Measurements from ENCODE around the gene TIMM9.
"Not testable (repeated sequence)": the region's sequence is repeated elsewhere in the genome, so short reads cannot be mapped to it uniquely, and the experiment has no call there.

Gene TIMM9

DNA sequence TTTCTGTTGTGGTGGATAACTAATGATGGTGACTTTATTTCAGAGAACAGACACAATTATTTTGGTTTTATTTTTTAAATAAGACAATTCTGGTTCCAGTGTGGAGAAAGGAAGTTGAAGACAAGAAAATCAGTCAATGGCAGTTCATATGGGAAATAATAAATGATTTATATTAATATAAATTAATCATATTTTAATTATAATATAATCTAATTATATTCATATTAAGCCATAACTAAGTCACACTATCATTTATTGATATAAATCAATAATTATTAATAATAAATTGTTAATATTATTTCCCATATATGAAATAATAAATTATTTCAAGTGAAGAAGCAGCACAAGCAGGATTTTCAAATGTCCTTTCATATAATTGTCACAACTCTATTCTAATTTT is 28.8 kb downstream of the TIMM9 start:
- no peak for DNase-seq (ENCODE audit: low read depth)

DNA sequence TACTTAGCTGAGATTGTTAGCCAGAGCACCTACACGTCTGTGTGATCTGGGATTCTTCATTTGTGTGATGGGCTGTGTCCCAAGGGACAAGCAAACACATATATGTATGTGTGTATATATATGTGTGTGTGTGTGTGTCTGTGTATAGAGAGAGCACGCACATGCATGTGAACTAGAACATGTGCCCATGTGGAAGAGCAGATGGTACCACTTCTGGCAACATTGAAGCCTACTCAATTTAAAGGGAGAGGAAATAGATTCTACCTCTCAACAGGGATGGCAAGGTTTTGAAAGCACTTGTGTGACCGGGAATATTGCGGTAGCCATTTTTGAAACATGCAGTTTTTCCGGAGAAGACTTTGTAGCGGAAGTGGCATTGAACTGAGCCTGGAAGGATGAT is 30.2 kb downstream of the TIMM9 start:
- no peak for DNase-seq (ENCODE audit: low read depth)

DNA sequence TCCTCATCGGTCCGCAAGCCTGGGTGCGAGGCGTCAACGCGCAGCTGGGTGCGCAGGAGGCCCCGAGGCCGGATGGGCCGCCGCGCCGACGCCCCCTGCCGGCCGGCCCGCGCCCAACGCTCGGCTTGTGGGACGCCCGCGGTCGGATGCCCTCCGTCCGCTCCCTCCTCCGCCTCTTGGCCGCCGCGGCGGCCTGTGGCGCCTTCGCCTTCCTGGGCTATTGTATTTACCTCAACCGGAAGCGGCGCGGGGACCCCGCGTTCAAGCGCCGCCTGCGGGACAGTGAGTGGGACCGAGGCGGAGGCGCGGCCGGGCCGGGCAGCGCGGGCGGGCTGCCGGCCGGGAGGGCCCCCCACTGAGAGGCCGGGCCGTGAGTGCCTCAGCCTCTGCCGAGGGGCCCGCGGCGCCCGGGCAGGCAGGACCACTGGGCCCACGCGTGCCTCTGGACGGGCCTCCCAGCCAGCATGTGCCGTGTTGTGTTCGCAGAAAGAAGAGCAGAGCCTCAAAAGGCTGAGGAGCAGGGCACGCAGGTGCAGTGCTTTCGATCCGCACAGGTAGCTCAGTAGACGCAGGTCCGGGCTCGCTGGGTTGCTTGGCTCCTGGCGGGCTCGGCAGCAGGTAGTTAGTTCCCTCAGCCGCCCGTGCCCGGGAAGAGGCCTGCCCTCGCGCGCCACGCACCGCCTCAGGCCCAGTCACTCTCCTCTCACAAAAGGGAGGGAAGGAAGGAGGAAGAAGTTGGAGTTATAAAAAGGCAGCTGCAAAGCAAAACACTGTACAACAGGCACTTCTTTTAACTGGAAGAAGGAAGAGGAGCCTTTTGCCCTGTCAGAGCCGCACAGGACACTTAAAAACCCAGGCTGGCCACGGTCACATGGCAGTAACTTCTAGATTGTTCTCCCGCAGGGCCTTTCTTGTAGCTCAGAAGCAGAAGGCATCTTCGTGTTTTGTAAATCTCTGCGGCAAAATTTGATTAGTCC is 31.2 kb downstream of the TIMM9 start, which contains the start of gene TOMM20L:
TOMM20L (plus strand) TSS at position 119 of the 977 bp plus-strand sequence; CDS start at position 147, 28 bp downstream.
- DNase-seq (ENCODE audit: low read depth) = peak; percentile 78

DNA sequence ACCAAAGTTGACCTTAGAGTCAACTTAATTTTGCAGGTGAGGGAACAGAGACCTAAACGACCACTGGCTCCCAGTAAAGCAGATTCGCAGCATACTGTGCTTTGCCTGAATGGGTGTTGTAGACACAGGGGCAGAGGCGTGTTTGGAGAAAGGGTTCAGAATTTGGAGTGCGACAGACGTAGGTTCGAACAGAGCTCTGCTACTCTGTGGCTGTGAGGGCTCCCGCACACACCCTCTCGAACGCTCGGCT is 31.8 kb downstream of the TIMM9 start:
- DNase-seq (ENCODE audit: low read depth) = no peak

DNA sequence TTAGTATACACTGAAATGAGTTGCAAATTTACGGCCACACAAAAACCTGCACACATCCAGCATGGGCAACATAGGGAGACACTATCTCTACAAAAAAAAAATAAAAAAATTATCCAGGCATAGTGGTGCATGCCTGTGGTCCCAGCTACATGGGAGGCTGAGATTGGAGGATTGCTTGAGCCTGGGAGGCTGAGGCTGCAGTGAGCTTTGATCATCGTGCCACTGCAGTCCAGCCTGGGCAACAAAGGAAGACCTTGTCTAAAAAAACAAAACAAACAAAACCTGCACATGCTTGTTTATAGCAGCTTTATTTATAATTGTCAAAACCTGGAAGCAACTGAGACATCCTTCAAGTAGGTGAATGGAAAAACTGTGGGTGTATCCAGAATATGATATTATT is 36.5 kb downstream of the TIMM9 start:
- DNase-seq (ENCODE audit: low read depth) = no peak

DNA sequence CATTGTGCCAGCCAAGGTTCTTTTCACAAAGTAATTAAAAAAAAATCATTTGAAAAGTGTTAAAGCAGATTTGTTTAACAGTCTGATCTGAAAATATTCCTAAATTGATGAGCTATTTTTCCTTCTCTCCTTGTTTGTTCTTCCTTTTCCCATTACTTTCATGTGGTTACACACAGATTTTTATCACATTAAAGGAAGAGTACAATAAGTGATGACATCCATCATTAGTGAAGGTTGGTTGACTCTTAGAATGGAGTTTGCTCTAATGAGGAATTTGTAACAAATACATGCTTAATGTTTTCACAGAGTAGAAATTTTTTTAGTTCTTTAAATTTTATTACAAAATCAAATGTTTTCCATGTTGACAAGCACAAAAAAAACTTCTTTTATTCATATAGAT is 50.5 kb downstream of the TIMM9 start:
- DNase-seq (ENCODE audit: low read depth) = no peak

DNA sequence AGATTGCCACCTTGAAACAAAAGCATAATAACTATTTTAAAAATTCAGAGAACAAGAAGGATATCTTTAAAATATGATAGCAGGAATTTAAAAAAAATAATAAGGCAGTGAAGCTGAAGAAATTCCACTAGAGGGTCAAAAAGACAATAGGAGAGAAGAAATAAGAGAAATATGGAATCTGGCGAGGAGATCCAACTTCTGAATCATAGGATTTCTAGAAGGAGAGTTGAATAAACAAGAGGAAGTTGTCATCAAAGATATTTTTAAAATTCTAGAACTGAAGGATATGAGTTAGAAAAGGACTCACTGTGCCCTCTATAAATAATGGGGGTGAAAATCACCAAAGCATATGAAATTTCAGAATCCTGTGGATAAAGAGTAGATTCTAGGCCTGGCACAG is 58.4 kb downstream of the TIMM9 start:
- no peak for DNase-seq (ENCODE audit: low read depth)

DNA sequence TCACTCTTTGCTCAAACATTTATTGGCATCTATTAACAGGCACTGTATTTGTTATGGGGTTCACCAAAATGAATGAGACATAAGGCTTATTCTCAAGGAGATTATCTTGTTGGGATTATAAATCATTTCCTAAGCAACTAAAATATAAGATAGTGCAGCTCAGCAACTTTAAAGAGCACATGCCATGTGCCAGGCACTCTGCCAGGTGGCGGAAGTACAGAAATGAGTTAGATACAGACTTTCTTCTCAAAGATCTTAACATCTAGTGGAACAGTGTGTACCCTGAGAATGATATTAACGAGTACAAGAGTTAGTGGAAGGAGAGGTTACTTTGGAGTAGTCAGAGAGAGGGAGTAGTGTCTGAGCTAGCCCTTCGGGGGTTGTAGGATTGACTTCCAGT is 60.0 kb downstream of the TIMM9 start:
- no peak for DNase-seq (ENCODE audit: low read depth)

DNA sequence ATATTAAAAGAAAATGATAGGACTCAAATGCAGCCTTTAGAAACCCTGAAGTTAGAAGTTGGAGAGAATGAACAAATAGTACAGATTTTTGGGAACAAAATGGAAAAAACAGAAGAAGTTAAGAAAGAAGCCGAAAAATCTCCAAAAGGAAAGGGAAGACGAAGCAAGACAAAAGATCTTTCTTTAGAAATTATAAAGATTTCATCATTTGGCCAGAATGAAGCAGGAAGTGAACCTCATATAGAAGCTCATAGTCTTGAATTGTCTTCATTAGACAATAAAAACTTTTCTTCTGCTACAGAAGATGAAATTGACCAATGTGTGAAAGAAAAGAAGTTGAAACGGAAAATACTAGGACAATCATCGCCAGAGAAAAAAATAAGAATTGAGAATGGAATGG is 63.0 kb downstream of the TIMM9 start:
- no peak for DNase-seq (ENCODE audit: low read depth)

DNA sequence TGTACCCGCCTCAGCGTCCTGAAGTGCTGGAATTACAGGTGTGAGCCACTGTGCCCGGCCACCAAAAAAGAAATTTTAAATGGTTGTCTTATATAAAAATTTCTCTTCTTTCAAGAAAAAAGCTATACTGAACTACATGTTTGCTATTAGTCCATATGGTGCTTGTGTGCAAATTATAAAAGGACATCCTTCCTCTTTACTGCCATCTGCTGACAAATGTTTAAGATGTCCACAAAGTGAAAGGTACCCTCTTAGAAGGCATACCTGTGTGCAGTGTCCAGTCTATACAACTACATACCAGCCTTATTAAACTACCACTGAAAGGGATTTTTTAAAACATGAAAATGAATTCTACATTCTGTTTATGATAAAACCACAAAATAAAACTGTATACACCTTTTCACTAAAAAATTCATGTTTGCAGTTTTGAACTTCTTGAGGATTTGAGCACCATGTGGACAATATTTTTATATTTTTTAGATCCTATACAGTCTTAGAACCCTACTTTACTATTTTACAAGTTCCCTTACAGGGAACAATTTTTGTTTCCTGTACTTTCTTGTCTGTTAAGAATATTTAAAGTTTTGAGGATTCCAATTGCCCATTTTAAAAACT is 64.4 kb downstream of the TIMM9 start:
- no peak for DNase-seq (ENCODE audit: low read depth)

DNA sequence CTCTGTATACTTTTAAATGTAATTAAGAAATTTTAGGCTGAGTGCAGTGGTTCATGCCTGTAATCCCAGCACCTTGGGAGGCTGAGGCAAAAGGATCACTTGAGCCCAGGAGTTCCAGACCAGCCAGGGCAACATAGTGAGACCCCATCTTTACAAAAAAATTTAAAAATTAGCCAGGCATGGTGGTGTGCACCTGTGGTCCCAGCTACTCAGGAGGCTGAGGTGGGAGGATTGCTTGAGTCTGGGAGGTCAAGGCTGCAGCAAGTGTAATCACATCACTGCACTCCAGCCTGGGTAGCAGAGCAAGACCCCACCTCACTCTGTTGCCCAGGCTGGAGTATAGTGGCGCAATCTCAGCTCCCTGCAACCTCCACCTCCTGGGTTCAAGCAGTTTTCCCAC is 65.1 kb downstream of the TIMM9 start:
- not testable (repeated sequence) for DNase-seq (ENCODE audit: low read depth)
